NT2/D1 (cell line): Measurements from ENCODE around the gene PTPN14.

Source experiments
- SUZ12 ChIP-seq: IDR thresholded peaks from 2 replicates; pipeline ENCODE4 v1.6.1; 2011; ENCODE audit not compliant: insufficient read length, insufficient read depth; ENCODE audit errors: extremely low read depth
- YY1 ChIP-seq: IDR thresholded peaks from 2 replicates; pipeline ENCODE4 v1.6.1; 2011; ENCODE audit not compliant: insufficient read length, insufficient read depth
- ZNF274 ChIP-seq: IDR thresholded peaks from 2 replicates; pipeline ENCODE4 v1.6.1; 2011; ENCODE audit warnings: mild to moderate bottlenecking, low read depth, low read length

DNA sequence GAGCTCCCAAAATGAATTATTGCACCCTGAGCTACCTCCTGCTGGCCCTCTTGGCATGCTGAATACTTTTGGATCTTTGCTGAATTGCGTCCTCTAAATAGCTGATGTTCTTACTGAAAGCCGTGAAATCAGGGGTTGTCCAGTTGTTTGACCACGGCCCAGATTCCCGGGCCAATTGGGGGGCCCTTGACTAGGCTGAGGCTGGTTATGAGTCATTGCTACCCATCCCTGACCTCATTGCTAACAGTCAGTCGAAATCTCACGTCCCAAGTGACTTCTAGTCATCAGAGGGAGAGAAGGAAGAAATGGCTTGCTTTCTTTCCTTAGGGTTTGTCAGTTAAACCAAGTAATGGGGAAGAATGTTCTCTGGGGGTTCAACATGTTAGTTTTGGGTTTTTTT is 233.0 kb downstream of the PTPN14 start:
- TF ChIP-seq ZNF274 (no peak), YY1 (no peak), SUZ12 (no peak)
